Lung microvascular endothelial cell (primary cell): Measurements from ENCODE around the gene CTNND2. TPM values are rescaled to one million over a fixed set of nuclear protein-coding genes. Genes with fewer than 3 reads are reported as not detected.
"Not testable (repeated sequence)": the region's sequence is repeated elsewhere in the genome, so short reads cannot be mapped to it uniquely, and the experiment has no call there.

Source experiments
- DNase-seq, 2 donors: peaks; one replicate each; pipeline versions ENCODE4 v3.0.0 to v3.0.0-alpha.2; 2010; ENCODE audit warnings: low read depth in 2 of 2
- total RNA-seq: library from RNA; depleted of rRNA; stranded (reverse); fragments of >200 nt; gene quantifications from 2 replicates; pipeline ENCODE4 v1.2.1, GENCODE V29; 2014

Gene CTNND2
- total RNA-seq, 1 donor from 2014 or later = not detected

DNA sequence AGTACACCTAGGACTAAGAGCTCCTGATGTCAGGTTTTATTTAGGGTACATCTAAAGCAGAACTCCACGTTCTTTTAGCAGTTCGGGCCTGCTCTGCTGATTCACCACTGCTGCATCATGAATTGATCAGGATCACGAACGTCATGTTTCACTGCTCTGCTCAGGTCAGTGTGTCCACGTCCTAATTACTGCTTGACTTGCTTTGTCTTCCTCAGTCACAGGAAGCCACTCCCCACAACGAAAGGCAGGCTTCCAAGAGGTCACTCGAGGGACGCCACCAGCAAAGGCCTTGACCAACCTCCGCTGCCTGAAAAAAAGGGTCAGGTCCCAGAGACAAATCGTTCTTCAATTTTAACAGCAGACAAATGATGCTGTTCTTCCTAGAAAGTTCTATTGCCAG, 40.3 kb downstream of the CTNND2 start:
- no peak for DNase-seq

DNA sequence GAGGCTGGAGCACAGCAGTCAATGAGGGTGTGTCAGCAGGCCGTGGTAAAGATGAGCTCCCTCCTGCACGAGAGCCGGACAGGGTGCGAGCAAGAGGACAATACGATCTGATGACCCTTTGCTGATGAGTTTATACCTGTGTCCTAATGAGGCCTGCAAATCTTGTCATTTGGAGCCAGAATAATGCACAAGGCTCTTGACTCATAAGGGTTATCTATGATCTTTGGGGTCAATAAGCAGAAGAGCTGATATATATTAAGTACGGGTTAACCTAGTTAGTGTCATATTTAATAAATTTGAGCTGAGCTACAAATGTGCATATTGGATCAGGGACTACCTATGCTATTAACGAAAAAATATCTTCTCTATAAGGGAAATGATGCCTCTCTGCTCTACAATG, 46.9 kb downstream of the CTNND2 start:
- no peak for DNase-seq

DNA sequence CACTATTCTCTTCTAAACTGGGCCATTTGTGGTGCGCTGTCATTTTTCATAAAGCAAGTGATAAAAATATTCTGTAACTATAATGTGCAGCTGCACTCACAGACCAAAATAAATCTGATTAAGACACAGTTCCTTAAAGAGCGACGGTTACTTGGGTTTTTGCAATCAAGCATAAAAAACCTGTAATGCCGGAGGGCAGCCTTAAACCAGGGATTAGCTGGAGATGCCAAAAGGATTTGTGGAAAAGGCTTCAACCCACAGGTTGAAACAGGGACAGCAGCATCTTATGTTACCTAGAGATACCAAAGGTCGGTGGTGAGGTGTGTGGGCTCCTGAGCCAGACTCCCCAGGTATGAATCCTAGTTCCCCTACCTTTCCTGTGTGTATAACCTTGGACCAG, 49.3 kb downstream of the CTNND2 start:
- no peak for DNase-seq

DNA sequence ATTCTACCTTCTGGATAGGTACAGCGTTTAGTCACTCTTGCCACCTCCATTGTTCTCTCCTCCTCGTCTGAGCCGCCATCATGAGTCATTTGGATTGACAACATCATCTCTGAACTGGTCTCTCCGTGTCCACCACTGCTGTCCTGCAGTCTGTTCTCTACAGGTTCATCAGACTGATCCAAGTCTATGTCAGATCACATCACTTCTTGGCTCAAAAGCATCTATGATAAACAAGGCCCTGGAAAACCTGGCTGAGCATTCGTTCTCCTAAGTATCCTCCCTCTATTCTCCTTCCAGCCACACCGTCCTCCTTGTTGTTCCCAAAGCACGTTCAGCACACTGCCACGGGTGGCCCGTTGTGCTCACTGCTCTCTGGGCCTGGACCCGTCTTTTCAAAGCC, 50.5 kb downstream of the CTNND2 start:
- DNase-seq = no peak

DNA sequence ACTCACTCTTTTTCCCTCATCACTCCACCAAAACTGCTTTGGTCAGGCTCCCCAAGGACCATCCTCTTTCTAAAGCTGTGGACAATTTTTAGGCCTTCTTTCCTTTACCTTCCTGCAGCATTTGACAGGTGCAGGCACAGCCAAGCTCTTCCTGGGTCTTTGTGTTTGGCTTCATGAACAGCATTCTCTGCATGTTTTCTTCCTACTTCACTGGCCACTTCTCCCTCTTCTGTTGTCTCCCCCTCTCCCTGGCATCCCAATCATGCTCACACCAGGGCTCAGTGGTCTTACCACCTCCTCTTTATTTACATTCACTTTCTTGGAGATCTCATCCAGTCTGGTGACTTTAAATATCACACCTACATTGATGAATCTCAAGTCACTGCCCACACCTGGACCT, 51.1 kb downstream of the CTNND2 start:
- no peak for DNase-seq

DNA sequence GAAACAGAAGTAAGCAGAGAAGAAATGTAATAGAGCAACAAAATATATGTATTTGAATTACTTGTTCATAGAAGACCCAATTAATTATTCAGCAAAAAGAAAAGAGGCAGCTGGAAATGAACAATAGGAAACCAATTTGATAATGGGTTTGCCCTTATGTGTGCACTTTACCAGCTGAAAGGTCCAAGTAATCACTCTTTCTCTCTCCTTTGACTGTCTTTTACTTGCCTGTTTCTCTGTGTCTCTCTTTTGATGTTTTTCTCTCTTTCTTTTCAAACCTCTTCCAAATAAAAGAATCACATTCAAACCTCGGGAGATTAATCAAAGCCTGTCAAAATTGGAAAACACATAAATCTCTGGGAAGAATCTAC, 51.5 kb downstream of the CTNND2 start:
- no peak for DNase-seq

DNA sequence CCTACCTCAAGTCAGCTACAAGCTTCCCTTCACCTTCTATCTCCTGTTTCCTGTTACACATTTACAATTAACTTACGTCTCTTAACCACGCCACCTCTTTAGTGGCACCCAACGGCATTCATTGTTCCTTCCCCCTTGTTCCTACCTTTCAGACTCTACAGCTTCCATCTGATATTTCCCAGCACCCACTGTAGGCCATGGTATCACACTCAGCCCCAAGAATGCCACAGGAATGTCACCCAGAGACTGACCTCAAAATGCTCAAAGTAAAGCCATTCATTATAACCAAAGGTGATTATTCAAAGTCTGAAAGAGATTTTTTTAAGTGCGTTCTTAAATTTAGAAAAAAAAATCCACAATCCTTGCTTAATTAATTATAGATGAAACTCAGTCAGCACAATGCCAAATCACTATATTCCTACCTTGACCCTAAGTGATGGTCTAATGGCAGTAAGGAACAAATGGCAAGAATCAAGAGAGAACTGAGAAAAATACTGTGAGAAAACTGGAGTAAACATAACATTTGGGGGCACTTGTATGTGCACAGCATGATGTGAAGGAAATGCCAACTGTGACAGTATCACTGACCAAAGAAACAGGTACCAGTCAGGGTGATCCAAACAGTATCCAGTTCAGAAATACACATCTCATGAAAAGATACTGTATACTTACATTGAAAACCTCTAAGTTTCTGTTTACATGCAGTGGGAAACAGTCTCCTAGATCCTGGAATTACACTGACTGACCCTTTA, 52.1 kb downstream of the CTNND2 start:
- DNase-seq = no peak

DNA sequence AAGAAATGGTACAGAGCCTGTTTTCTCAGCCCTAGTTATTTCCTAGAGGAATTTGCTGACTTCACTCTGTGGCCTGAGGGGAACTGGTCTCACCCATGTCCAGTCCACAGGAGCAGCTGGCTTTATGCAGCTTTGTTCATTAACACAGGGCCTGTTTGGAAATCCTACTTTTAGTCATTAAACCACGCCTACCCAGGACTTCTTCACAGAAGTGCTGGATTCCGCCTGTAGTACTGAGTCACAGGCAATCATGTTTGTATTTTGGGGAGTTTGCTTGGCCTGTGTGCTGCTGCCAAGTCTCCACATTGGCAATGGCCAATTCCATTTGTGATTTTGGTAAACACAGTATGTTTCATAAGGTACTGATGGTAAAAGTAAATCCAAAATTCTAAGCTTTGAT, 52.8 kb downstream of the CTNND2 start:
- no peak for DNase-seq

DNA sequence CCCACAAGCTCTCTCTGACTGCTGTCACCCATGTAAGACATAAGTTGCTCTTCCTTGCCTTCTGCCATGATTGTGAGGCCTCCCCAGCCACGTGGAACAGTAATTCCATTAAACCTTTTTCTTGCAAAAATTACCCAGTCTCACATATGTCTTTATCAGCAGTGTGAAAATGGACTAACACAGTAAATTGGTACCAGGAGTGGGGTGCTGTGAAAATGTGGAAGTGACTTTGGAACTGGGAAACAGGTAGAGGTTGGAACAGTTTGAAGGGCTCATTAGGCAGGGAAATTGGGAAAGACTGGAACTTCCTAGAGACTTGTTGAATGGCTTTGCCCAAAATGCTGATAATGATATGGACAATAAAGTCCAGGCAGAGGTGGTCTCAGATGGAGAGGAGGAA, 75.7 kb downstream of the CTNND2 start:
- DNase-seq = not testable (repeated sequence)

DNA sequence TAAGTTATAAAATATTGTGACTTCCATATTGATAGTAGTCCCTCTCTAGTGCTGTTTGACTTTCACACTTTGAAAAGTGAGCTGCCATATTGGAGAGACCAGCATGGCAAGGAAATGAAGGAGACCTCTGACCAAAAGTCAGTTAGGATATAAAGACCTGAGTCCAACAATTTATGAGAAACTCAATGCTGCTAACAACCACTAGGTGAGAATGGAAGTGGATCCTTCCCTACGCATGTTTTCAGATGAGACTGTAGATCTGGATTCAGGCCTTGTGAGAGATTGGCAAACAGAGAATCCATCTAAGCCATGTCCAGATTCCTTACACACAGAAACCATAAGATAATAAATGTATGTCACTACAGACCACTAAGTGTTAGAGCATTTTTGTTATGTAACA, 81.6 kb downstream of the CTNND2 start:
- no peak for DNase-seq

DNA sequence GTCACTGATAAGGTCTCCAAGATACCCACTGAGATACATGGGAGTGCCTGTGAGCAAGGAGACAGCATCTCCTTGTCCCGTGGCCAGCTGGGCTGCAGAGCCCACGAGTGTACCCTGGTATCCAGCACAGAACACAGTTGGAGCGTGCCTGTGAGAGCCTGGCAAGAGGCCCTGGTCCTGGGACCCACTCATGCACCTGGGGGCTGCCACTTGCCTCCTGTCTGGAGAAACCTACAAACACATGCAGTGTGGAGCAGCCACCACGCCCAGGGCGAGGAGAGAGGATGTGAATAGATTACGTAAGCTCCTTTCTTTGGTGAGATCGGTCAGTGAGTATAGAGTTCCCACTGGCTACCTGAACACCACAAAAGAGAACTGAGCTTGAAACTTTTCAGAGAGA, 88.3 kb downstream of the CTNND2 start:
- no peak for DNase-seq

DNA sequence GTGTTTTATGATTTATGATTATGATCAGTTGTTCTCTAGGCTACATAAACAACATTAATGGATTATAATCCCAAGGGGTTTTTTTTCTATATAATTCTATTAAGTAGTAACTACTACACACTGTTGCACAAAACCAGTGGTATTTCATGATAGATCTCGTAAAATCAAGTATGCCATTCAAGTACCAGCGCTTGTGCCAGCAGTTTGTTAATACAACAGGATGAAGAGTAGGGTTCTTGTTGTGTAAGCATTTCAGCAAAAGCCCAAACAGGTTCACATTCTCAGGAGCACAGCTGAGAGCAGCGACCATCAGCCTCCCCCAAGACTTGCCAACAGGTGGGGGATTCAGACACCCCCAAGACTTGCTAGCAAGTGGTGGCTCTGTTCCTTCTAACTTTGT, 88.8 kb downstream of the CTNND2 start:
- no peak for DNase-seq

DNA sequence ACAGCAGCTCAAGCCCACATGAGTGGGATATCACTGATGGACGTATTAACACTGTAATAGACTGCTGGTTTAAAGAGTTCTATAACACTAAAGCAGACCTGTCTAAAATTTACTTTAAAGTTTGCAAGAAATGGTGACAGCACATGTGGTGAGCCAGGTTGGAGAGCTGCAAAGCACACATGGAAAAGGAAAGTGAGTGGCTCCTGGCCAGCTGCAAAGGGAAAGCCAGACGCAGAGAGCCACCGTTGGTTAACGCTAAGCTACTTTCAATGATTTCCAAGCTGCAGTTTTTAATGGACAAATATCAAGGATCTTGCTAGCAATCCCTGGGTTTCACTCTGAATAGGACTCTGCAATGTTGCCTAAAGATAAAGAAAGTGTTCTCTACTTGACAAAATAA, 89.9 kb downstream of the CTNND2 start:
- no peak for DNase-seq

DNA sequence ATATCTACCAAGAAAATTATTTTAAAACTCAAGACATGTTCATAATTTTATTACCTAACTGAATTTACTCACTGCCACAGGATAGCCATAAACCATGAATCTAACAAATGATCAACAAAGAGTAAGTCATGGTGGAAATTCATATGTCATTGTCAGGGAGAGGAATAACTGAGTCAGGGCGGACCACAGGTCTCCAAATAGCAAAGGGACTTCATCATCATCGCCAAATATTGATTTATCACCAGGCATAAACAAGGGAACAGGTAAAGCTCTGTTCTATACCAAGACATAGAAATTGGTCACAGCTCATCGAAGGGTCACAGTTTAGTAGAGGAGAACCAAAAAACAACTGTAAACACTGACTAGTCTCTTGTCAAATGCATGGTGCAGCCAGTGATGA, 94.8 kb downstream of the CTNND2 start:
- DNase-seq = no peak

DNA sequence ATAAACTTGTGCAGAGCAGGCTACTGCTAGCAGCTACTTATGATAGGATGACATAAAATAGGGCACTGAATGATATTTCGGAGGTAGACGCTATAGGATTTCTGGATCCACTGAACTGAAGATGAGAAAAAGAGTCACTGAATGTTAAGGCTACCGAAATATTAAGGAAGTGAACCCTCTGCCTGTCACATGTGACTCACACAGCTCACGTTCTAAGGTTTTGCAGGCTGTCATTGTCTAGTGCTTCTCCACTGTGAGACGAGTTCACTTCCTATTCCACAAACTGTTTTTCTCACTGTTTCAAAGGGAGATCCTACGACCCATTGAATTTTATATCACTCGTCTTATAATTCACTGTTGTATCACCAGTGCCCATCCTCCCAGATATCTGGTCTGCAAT, 100.8 kb downstream of the CTNND2 start:
- DNase-seq = no peak

DNA sequence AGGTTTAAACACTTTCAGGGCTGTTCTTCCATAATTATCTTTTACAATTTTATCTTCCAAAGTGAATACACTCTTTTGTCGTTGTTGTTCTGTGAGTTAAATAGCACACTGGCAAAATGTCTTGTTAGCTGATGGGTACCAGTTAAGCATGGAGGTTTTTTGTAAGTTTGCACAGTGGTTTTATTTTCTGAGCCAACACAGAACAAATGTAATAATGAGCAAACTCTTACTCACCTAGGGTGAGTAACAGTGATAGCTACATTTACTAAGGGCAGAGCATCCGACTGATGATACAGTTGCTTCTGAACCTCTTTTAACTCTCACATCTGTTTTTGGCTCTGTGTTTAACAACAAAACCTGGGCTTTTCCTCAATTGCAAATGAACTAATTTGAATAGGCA, 103.2 kb downstream of the CTNND2 start:
- DNase-seq = no peak

DNA sequence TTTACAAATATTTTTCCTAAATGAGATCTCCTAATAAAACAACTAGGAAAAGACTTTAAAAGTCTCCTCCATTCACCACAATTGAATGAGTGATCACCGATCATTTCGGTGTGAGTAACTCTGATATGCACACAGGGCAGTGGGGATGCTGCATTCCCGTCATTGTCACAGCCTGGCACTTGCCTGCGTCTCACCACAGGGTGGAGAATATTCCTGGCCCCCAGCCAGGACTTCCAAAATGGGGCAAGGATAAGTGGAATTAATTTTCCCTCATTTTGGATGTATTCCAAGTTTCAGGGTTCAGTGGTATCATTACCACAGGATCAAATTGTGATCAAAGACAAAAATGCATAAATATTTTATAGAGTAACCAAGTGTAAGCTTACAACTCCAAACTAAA, 107.1 kb downstream of the CTNND2 start:
- no peak for DNase-seq

DNA sequence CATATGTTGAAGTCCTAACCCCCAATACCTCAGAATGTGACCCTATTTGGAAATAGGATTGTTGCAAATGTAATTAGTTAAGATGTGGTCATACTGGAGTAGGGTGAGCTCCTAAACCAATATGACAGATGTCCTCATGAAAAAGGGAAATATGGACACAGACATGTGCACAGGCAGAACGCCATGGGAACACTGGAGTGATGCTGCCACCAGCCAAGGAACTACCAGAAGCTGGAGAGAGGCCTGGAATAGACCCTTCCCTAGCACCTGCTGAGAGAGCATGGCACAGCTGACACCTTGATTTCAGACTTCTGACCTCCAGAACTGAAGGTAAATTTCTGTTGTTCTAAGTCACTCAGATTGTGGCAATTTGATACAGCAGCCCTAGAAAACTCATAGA, 110.8 kb downstream of the CTNND2 start:
- DNase-seq = no peak

DNA sequence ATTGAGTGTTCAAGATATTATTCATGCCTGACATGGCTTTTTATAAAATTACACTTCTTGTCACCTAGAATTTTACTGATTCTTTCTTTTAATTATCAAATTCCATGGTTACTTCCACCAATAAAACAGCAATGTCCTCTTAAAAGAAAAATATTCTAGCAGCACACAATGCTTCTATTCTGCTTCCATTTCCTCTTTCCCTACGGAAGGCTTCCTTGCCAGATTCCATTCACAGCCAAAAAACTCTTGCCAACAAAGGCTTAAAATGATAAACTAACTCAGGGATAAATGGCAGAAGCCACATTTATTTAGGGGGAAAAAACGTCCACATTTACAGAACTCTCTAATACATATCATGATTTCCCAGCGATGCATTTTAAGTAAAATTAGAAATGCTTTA, 111.6 kb downstream of the CTNND2 start:
- no peak for DNase-seq

DNA sequence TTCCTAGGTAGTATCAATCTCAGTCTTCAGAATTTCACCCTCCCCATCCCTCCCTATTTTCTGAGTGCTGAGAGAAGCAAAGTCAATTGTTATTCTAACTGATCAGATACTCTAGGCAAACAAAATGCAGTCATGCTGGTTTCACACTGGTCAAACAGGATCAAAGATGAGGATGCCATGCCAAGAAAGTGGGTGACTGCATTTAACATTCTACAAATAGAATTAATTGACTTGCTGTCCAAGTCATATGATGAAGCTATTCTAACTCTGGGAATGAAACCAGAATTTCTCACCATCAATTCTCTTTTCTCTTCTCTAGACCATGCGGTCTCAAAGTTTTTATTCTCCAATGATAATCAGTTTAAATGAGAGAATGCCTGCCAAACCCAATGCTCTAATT, 112.5 kb downstream of the CTNND2 start:
- DNase-seq = no peak

DNA sequence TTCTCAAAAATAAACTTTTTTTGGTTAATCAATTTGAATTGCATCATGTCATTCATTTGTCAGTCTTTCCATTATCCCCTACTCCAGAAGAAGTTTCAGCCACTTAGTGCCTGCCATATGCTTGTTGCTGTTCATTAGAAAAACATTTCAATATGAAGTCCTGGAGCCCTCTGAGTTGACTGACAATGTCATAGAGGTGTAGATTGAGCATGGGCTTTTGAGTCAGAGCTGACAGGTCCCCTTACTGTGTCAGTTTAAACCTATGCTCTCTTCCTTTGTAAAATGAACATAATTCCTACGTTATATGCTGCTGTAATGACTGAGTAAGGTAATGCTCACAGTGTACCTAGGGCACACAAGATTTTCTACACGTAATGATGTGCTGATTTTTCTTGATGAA, 114.0 kb downstream of the CTNND2 start:
- no peak for DNase-seq

DNA sequence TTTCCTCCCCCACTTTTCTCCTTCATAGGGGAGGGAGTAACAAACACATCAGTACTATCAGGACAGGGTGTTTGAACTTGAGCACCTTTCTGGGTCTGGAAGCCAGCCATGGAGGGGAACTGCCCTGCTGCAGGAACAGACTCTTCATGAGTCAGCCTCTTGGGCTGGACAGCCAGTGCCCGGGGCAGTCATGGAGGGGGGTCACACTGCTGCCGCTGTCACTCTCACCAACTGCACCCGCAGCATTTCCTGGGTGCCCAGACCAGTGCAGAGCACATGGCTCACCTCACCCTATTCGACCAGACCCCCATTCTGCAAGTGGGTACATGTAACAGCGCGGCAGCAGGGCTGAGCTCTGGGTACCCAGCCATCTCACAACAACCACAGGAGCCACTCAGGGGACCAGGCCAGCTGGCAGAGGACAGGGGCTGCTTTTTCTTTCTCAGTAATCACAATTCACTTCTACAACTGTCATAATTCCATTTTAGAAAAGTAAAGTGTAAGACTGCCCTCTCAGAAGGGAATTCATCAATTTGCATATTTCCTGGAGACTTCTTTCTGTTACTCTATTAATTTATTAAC, 118.4 kb downstream of the CTNND2 start:
- no peak for DNase-seq

DNA sequence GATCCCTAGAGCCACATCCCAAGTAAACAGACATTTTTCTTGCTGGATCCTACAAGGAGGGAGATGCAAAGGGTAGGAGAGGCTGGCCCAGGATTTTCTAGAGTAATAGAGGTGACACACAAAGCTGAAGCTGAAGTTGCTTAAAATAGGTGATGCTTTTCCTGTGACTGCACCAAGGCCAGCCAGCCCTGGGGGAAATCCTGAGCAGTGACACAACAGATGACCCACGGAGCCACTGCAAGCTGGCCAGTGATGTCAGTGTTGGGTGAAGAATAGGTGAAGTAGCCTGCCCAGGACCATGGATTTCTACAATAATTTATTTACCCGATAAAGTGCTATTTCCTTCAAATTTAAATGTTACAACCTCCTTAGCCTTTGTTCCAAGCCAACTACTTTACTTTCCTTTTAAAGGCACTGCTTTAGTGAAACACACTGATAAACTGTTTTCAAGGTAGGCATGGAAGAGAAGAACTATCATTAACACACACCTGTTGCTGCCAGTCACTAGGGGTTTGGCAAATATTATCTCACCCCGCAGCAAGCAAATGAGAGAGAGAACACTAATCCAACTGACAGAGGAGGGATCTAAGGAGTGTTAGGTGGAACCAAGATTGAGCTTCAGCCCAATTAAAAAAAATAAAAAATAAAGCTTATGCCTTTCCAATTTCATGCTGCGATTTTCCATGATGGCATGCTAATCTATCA, 123.5 kb downstream of the CTNND2 start:
- no peak for DNase-seq
